NCI-H446 (cell line): Measurements from ENCODE around the gene PPIP5K1.

Experiments
- DNase-seq, 2 experiments: peaks; one replicate each; lab custom pipeline; 2025; lab: John Stamatoyannopoulos, UW

PPIP5K1 gene

DNA sequence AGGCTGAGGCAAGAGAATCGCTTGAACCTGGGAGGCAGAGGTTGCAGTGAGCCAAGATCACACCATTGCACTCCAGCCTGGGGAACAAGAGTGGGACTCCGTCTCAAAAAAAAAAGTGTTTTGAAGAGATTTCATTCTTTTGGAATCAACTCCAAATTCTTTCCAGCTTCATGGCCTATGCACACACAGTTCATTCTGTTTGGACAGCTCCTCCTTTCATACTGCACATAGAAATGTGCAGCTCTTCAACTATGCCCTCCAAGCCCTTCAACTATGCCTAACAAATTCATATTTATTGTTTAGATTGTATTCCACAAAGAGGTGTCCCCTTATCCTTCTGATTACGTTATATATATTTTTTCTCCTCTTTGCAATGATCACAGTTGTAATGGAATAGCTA, 101.2 kb downstream of the PPIP5K1 start:
- no peak for DNase-seq

GRCh38 chr15:43487271-43487895, 102.6 kb downstream of the PPIP5K1 start:
- no peak for DNase-seq

DNA sequence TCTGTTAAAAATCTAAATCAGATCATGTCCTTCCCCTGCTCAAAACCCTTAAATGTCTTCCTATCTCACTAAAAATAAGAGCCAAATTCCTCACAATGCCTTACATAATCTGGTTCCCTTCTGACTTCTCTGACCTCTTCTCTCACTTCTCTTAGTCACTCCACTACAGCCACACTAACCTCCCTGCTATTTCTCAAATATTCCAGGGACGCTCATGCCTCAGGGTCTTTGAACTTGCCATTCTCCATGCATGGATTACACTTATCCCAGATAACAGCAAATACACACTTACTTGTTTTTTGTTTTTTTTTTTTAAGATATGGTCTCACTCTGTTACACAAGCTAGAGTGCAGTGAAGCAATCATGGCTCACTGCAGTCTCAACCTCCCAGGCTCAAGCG, 105.6 kb downstream of the PPIP5K1 start:
- no peak for DNase-seq
